HG02885 (cell line): ENCODE data around the gene NDUFA12.
A peak's percentile ranks its signal among the peaks of the same experiment; 100 is the strongest.
"Not testable (repeated sequence)": the region's sequence is repeated elsewhere in the genome, so short reads cannot be mapped to it uniquely, and the experiment has no call there.

Experiments
- ATAC-seq: cut with Tn5 transposase; IDR thresholded peaks from one replicate; pipeline ENCODE4 v1.9.1; 2021; ENCODE audit warnings: mild to moderate bottlenecking; ENCODE audit not compliant: unreplicated experiment, poor library complexity

Gene NDUFA12

GRCh38 chr12:95003213-95003920, at the start of gene NDUFA12:
TSS of gene NDUFA12 (minus strand) at chr12:95003697. CDS start at chr12:95003680, 17 bp downstream.
- peak; percentile 99 for ATAC-seq

GRCh38 chr12:95051241-95051640, 47.7 kb upstream of the NDUFA12 start:
- ATAC-seq: no peak

DNA sequence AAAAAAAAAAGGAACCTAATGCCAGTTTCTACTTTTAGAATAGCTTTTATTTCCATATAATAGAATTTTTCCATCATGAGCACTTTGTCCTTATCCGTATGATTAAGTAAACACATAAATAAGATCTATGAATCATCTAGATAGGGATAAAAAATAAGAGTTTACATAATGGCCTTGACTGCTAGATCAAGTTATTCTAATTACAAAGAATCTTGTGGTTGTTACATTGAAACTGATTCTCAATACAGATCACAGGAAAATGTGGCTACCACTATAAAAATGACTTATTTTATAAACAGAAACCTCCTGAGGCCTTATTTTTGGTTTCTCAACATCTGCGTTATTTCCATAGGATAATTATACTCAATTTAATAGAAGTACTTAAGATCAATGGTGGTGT, 34.4 kb upstream of the NDUFA12 start:
- no peak for ATAC-seq

GRCh38 chr12:95034750-95035149, 31.3 kb upstream of the NDUFA12 start:
- no peak for ATAC-seq

DNA sequence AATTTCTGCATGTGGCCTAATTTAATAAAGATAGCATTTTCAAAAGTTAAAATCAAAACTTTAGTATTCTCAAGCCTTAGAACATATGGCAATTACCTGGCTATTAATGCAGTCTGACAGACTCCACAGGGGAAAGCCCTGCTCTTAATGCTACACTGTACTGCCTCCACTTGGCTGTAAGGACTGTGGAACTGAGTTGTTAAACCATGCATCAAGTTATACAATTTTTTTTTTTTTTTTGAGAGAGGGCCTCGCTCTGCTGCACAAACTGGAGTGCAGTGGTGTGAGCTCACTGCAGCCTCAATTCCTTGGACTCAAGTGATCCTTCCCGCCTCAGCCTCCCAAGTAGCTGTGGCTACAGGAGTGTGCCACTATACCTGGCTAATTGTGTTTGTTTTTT, 19.0 kb upstream of the NDUFA12 start:
- ATAC-seq: no peak

DNA sequence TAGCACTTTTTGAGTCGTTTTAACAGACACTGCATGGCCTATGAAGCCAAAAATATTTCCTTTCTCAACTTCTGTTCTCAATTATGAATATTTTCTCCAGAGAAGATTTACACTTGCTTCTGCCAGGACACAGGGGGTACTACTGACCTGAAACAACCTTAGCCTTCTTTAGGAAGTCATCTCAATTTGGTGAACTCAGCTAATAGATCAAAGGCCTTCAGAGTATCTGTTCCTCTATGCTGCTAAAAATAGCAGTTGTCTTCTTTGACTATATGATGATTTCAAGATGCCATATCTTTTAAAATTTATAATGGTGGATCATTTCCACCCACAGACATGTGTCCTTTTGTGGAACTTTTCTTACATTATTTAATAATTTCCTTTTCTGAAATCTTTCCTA, 14.0 kb upstream of the NDUFA12 start:
- ATAC-seq: no peak

GRCh38 chr12:95016120-95016519, 12.6 kb upstream of the NDUFA12 start:
- no peak for ATAC-seq

GRCh38 chr12:95014554-95014953, 11.1 kb upstream of the NDUFA12 start:
- no peak for ATAC-seq

DNA sequence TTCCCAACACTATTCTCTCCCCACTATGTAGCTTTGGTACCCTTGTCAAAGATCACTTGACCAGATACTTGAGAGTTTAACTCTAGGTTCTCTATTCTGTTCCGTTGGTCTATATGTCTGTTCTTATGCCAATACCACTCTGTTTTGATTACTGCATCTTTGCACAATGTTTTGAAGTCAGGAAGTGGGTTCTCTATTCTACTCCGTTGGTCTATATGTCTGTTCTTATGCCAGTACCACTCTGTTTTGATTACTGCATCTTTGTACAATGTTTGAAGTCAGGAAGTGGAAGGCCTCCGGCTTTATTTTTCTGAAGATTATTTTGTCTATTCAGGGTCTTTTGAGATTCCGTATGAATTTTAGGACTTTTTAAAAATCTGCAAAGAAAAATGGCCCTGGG, 2.7 kb upstream of the NDUFA12 start:
- no peak for ATAC-seq

GRCh38 chr12:95004610-95005009, 1.1 kb upstream of the NDUFA12 start:
- ATAC-seq: no peak

DNA sequence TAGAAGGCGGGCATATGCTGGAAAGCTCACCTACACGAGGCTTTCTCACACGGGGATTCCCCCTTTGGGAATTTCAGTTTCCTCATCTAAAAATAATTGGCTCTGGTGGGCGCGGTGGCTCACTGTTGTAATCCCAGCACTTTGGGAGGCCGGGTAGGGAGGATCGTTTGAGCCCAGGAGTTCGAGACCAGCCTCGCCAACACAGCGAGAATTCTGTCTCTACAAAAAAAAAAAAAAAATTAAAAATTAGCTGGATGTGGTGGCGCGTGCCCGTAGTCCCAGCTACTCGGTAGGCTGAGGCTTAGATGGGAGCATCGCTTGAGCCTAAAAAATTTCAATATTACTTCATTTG, 400 bp upstream of the NDUFA12 start:
- ATAC-seq: peak; percentile 8

- ATAC-seq: no peak
Observed at GRCh38 chr12:95002754-95003153, 743 bp downstream of the NDUFA12 start.

DNA sequence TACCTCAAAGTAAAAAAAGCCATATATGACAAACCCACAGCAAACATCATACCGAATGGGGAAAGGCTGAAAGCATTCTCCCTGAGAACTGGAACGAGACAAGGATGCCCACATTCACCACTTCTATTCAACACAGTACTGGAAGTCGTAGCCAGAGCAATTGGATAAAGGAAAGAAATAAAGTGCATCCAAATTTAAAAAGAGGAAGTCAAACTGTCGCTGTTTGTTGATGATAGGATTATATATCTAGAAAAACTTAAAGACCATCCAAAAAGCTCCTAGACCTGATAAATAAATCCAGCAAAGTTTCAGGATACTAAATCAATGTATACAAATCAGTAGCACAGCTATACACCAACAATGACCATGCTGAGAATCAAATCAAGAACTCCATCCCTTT, 5.2 kb downstream of the NDUFA12 start:
- no peak for ATAC-seq

GRCh38 chr12:94997726-94998125, 5.8 kb downstream of the NDUFA12 start:
- no peak for ATAC-seq

DNA sequence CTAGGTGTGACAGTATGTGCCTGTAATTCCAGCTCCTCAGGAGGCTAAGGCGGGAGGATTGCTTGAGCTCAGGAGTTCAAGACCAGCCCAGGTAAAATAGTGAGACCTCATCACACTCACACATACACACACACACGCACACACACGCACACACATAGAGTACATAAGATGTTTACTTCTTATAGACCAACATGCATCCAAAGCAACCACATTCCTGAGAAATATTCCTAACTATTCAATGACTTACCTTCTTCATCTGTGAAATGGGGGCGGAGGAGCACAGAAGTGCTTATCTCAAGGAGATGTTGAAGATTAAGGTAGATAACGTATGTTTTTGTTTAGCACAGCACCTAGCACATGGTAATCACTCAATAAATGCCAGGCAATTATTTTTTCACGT, 6.4 kb downstream of the NDUFA12 start:
- ATAC-seq: no peak

- no peak for ATAC-seq
Observed at GRCh38 chr12:94994312-94994711, 9.2 kb downstream of the NDUFA12 start.

DNA sequence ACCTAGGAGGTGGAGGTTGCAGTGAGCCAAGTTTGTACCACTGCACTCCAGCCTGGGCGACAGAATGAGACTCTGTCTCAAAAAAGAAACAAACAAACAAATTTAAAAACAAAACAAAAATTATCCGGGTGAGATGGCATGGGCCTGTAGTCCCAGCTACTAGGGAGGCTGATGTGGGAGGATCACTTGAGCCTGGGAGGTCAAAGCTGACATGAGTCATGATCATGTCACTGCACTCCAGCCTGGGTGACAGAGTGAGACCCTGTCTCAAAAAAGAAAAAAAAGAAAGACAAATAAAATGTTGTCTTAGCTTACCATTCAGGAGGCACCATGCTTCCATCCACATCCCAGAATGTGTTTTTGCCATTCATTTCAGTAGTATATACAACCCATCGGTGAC, 9.6 kb downstream of the NDUFA12 start:
- not testable (repeated sequence) for ATAC-seq

DNA sequence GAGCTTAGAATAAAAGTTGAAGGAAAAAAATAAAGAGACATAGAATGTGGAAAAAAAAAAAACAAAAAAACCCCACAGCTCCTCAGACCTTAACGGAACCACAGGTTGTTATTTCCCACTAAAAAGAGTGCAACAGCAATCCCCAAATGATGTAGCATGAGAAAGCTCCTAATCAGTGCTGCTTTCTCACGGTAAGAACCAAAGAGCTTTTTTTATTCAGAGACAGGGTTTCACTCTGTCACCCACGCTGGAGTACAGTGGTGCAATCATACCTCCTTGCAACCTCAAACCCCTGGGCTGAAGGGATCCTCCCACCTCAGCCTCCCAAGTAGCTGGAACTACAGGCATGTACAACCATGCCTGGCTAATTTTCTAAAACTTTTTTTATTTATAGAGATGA, 13.3 kb downstream of the NDUFA12 start:
- peak; percentile 69 for ATAC-seq

DNA sequence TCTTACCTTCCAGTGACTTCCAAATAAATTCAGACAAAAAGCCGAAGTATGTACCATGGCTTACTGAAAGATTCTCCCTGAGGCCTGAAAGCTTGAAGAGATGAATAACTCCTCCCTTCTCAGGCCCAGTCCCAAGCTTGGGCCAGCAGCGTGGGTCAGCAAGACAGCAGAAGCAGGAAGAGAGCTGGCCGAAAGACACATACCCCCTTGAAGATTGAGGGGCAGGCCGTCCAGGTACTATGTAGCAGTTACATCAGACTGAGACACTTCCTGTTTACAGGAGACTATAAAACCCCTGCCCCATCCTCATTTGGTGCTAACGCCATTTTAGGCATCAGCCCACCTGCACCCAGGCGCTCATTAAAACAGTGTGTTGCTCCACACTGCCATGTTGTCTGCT, 15.0 kb downstream of the NDUFA12 start:
- ATAC-seq: no peak

- no peak for ATAC-seq
Observed at GRCh38 chr12:94987801-94988200, 15.7 kb downstream of the NDUFA12 start.

GRCh38 chr12:94987076-94987669, 16.3 kb downstream of the NDUFA12 start:
- ATAC-seq: no peak

DNA sequence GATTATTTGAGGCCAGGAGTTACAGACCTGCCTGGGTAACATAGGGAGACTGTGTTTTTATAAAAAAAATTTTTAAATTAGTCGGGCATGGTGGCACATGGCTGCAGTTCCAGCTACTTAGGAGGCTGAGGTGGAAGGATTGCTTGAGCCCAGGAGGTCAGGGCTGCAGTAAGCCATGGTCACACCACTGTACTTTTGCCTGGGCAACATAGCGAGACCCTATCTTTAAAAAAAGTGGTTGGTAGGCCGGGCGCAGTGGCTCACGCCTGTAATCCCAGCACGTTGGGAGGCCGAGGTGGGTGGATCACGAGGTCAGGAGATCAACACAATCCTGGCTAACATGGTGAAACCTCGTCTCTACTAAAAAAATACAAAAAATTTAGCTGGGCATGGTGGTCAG, 18.4 kb downstream of the NDUFA12 start:
- not testable (repeated sequence) for ATAC-seq
